HepG2 (cell line): Measurements from ENCODE around the gene ADAMTS17. TPM values are rescaled to one million over a fixed set of nuclear protein-coding genes. Genes with fewer than 3 reads are reported as not detected.

Source experiments
- ATAC-seq: fragments of 200-7000 bp; cut with Tn5 transposase; 3 replicates; pipeline ENCODE4 v1.9.1; 2020; ENCODE audit warnings: mild to moderate bottlenecking, moderate library complexity
- BruUV-seq: library from RNA; stranded (reverse); fragments of 400-500 nt; replicated peaks from 2 replicates; lab custom pipeline; 2021; lab: Mats Ljungman, UMichigan
- CTCF ChIA-PET: fragments of 300-600 bp; formaldehyde crosslinking; extraction: SDS; loops from one replicate; lab custom pipeline; 2021; ENCODE audit warnings: low total read pairs, inconsistent platforms, low intra/inter-chr PET ratio; lab: Yijun Ruan, JAX
- POLR2A ChIA-PET: fragments of 350-600 bp; sonication (Branson Sonifier 250); formaldehyde crosslinking; loops from one replicate; lab custom pipeline; 2020; ENCODE audit warnings: antibody characterized with exemption, inconsistent platforms; lab: Yijun Ruan, JAX
- DNase-seq: peaks from one replicate; pipeline ENCODE4 v3.0.0-alpha.2; 2015; ENCODE audit warnings: low spot score
- FAIRE-seq: peaks from 3 replicates; lab custom pipeline; 2011; peaks lifted over from hg19 to GRCh38; lab: Jason Lieb, UNC
- H2AFZ ChIP-seq: one replicate; pipeline ENCODE4 v1.6.1; 2011; ENCODE audit warnings: low read length, inconsistent platforms
- H3K27ac ChIP-seq: fragments of 300-600 bp; 3 replicates; pipeline ENCODE4 v1.8.0; 2011; ENCODE audit warnings: mixed run types, mild to moderate bottlenecking, mixed read lengths, low read length, inconsistent platforms; ENCODE audit not compliant: insufficient read depth; ENCODE audit errors: extremely low read length
- H3K27me3 ChIP-seq, 2 experiments: fragments of 200-600 bp in 1 of 2; 2 replicates in 1 of 2; 3 replicates in 1 of 2; pipeline versions ENCODE4 v1.6.0 to v1.8.0; 2011; ENCODE audit warnings: low read length in 2 of 2, mild to moderate bottlenecking in 2 of 2, moderate library complexity in 2 of 2, inconsistent platforms in 1 of 2; ENCODE audit not compliant: insufficient read depth in 2 of 2, control insufficient read depth in 1 of 2
- H3K36me3 ChIP-seq, 2 experiments: fragments of 200-600 bp in 1 of 2; replicated peaks in 1 of 2; 2 replicates in 1 of 2; 3 replicates in 1 of 2; pipeline versions ENCODE4 v1.5.1 to v1.8.0; 2011; ENCODE audit warnings: low read length in 2 of 2, inconsistent platforms in 1 of 2; ENCODE audit not compliant: insufficient read depth in 2 of 2, control insufficient read depth in 1 of 2
- H3K4me1 ChIP-seq: 2 replicates; pipeline ENCODE4 v1.5.1; 2012; ENCODE audit warnings: low read length, inconsistent platforms; ENCODE audit not compliant: insufficient read depth
- H3K4me2 ChIP-seq: 2 replicates; pipeline ENCODE4 v1.6.0; 2011; ENCODE audit warnings: low read depth, low read length, inconsistent platforms
- H3K4me3 ChIP-seq, 3 experiments: fragments of 200-600 bp in 1 of 3; sonication (generic), shearing (Covaris generic) in 1 of 3; replicated peaks in 1 of 3; 2 replicates each; pipeline ENCODE4 v1.5.1; 2011 to 2016; ENCODE audit warnings: low read length in 3 of 3, inconsistent platforms in 2 of 3, low read depth in 2 of 3, mild to moderate bottlenecking in 2 of 3, control low read depth in 1 of 3, mixed read lengths in 1 of 3; ENCODE audit not compliant: insufficient read depth in 1 of 3
- H3K79me2 ChIP-seq: one replicate; pipeline ENCODE4 v1.6.1; 2011; ENCODE audit warnings: low read length, inconsistent platforms; ENCODE audit not compliant: insufficient read depth
- H3K9ac ChIP-seq: 2 replicates; pipeline ENCODE4 v1.6.0; 2011; ENCODE audit warnings: mild to moderate bottlenecking, low read depth, low read length, inconsistent platforms; ENCODE audit not compliant: insufficient read depth
- H3K9me3 ChIP-seq: 2 replicates; pipeline ENCODE4 v1.5.1; 2012; ENCODE audit warnings: mild to moderate bottlenecking, low read length
- H4K20me1 ChIP-seq: 2 replicates; pipeline ENCODE4 v1.6.0; 2011; ENCODE audit warnings: inconsistent platforms, mild to moderate bottlenecking, low read length, moderate library complexity; ENCODE audit not compliant: insufficient read depth
- BHLHE40 ChIP-seq: IDR thresholded peaks from 2 replicates; pipeline ENCODE4 v1.6.1; 2011; ENCODE audit warnings: low read length, improper control_type of control experiment
- DDIT3 ChIP-seq: sonication (generic); formaldehyde crosslinking; IDR thresholded peaks from 2 replicates; pipeline ENCODE4 v1.4.0; 2020; ENCODE audit warnings: mild to moderate bottlenecking, missing genetic modification reagents
- FOSL1 ChIP-seq: sonication (generic); formaldehyde crosslinking; IDR thresholded peaks from 2 replicates; pipeline ENCODE4 v1.9.0; 2021; ENCODE audit warnings: missing genetic modification reagents, borderline replicate concordance
- FOXK1 ChIP-seq: sonication (generic); formaldehyde crosslinking; IDR thresholded peaks from 2 replicates; pipeline ENCODE4 v1.4.0; 2020; ENCODE audit warnings: low read depth, missing genetic modification reagents, borderline replicate concordance
- GFI1 ChIP-seq: sonication (generic); formaldehyde crosslinking; IDR thresholded peaks from 2 replicates; pipeline ENCODE4 v1.5.0; 2020; ENCODE audit warnings: missing genetic modification reagents, mild to moderate bottlenecking, borderline replicate concordance
- HMGXB3 ChIP-seq: sonication (generic); formaldehyde crosslinking; IDR thresholded peaks from 2 replicates; pipeline ENCODE4 v1.4.0; 2020; ENCODE audit warnings: missing genetic modification reagents, borderline replicate concordance
- IKZF5 ChIP-seq: IDR thresholded peaks from 2 replicates; pipeline ENCODE4 v1.6.1; 2018; ENCODE audit warnings: missing genetic modification reagents, mild to moderate bottlenecking, missing compliant biosample characterization
- MAFG ChIP-seq: sonication (generic); formaldehyde crosslinking; IDR thresholded peaks from 2 replicates; pipeline ENCODE4 v1.5.1; 2020; ENCODE audit warnings: mild to moderate bottlenecking, missing genetic modification reagents
- MXI1 ChIP-seq: IDR thresholded peaks from 3 replicates; pipeline ENCODE4 v1.6.1; 2012; ENCODE audit warnings: low read depth, low read length, inconsistent platforms, borderline replicate concordance
- NR2F2 ChIP-seq: IDR thresholded peaks from 2 replicates; pipeline ENCODE4 v1.6.1; 2012; ENCODE audit warnings: low read depth, inconsistent platforms, borderline replicate concordance
- SNRNP70 ChIP-seq: fragments of 200-400 bp; formaldehyde crosslinking; IDR thresholded peaks from 2 replicates; pipeline ENCODE4 v1.6.1; 2017; ENCODE audit warnings: mild to moderate bottlenecking, low read depth, low read length, moderate library complexity
- THYN1 ChIP-seq: sonication (generic); formaldehyde crosslinking; IDR thresholded peaks from 2 replicates; pipeline ENCODE4 v1.8.1; 2023; ENCODE audit warnings: low read depth, mild to moderate bottlenecking, moderate library complexity, missing genetic modification reagents, borderline replicate concordance
- ZNF414 ChIP-seq: sonication (generic); formaldehyde crosslinking; IDR thresholded peaks from 2 replicates; pipeline ENCODE4 v1.5.0; 2020; ENCODE audit warnings: missing genetic modification reagents
- ZXDC ChIP-seq: sonication (generic); formaldehyde crosslinking; IDR thresholded peaks from 2 replicates; pipeline ENCODE4 v1.5.0; 2020; ENCODE audit warnings: mild to moderate bottlenecking, missing genetic modification reagents
- WGBS: methylation state at CpG from one replicate; pipeline ENCODE4 v1.1.6; 2017; ENCODE audit warnings: low lambda C conversion rate; 5-methylcytosine and 5-hydroxymethylcytosine counted together
- in situ Hi-C: cut with HindIII; loops from 2 replicates; pipeline ENCODE4 v1.10.0; 2017; ENCODE audit warnings: low pct_unique_long_range_greater_than_20kb; ENCODE audit not compliant: extremely low pct_ligation_motif_present
- intact Hi-C: fragments of 100-400 bp; cut with micrococcal nuclease; formaldehyde crosslinking; loops from one replicate; pipeline ENCODE4 v1.10.0; 2022; ENCODE audit not compliant: unreplicated experiment
- polyA plus RNA-seq, 8 experiments: library from polyadenylated mRNA; depleted of rRNA in 3 of 8; stranded (reverse) in 7 of 8; unstranded in 1 of 8; fragments of >200 nt; fragmentation: Illumina TruSeq in 4 of 8; extraction: Trizol in 4 of 8; gene quantifications; 2 replicates each; pipeline versions ENCODE4 v1.2.1 to v1.2.3, GENCODE V29; 2011 to 2016; ENCODE audit warnings: low read depth in 4 of 8, missing spikeins in 1 of 8, mixed read lengths in 1 of 8; ENCODE audit not compliant: insufficient read depth in 1 of 8
- total RNA-seq, 5 experiments: library from RNA; depleted of rRNA; stranded (reverse); fragments of >200 nt; fragmentation: Illumina TruSeq; extraction: Trizol; gene quantifications; 2 replicates each; pipeline ENCODE4 v1.2.3, GENCODE V29; 2016; ENCODE audit warnings: low read depth in 1 of 5

Gene ADAMTS17
- total and polyA plus RNA-seq, 2 of the 13 experiments (the other 11 are each of a cell fraction or from before 2014, with no cell fraction given): 0.02 to 0.04 TPM

GRCh38 chr15:100334905-100335304, 6.9 kb downstream of the ADAMTS17 start (continued):
- TF ChIP-seq ZXDC (CRISPR knock-in tag) (no peak), HMGXB3 (CRISPR knock-in tag) (no peak)
- TF ChIP-seq, all 625 proteins: peak for 0

- Histone ChIP-seq H3K79me2 (no peaks in the 10 kb centered on the region), H3K4me2 (no peak overlapping the region), H3K27me3 (peaks cover 0 to 3% of the 10 kb centered on the region in 2 experiments; a peak in 2 of 5 replicates), H2AFZ (no peak overlapping the region), H3K9ac (no peak overlapping the region), H3K4me3 (no peak overlapping the region), H4K20me1 (no peaks in the 10 kb centered on the region), H3K27ac (no peak overlapping the region), H3K4me1 (no peaks in the 10 kb centered on the region), H3K36me3 (no peaks in the 10 kb centered on the region), H3K9me3 (no peaks in the 10 kb centered on the region)
- 84% methylated on average over 18 of the region's 19 CpGs for WGBS
- no TSS peak for BruUV-seq
- POLR2A ChIA-PET: no interaction called here
- FAIRE-seq (no peak), DNase-seq (no peak), ATAC-seq (no peak)
- intact Hi-C loops (no loop called here), in situ Hi-C loops (loop anchor here (10.0 to 25.0 kb wide), 3 partner anchors 50 to 1072 kb away; partner anchors contain the start of gene LRRC28)
- CTCF ChIA-PET: no interaction called here
- TF ChIP-seq THYN1 (CRISPR knock-in tag) (no peak), ZNF414 (CRISPR knock-in tag) (no peak), FOXK1 (CRISPR knock-in tag) (no peak), DDIT3 (CRISPR knock-in tag) (no peak), MXI1 (no peak), FOSL1 (CRISPR knock-in tag) (no peak), GFI1 (no peak), MAFG (CRISPR knock-in tag) (no peak), NR2F2 (no peak), BHLHE40 (no peak), SNRNP70 (no peak), IKZF5 (CRISPR knock-in tag) (no peak)
Measured at GRCh38 chr15:100334456-100334855, 7.3 kb downstream of the ADAMTS17 start.
